Measurements from ENCODE around the gene CUBN.

GRCh38 chr10:16927546-16927945 lies 202.1 kb downstream of the CUBN start:
- TF ChIP-seq NFYB (CRISPR knock-in tag; IDR thresholded peaks at IDR 0.05) (no peak), U2AF1 (optimal IDR thresholded peaks at IDR 0.05; ENCODE audit: low read depth, low read length) (no peak), ZEB1 (IDR thresholded peaks at IDR 0.05; ENCODE audit: insufficient replicate concordance, low read depth) (no peak), TBL1XR1 (IDR thresholded peaks at IDR 0.05; ENCODE audit: borderline replicate concordance, low read length, partially characterized antibody) (no peak), ZNF121 (CRISPR knock-in tag; IDR thresholded peaks at IDR 0.05) (no peak), NFYC (CRISPR knock-in tag; IDR thresholded peaks at IDR 0.05) (no peak), HDAC2 (CRISPR knock-in tag; IDR thresholded peaks at IDR 0.05) (no peak), TAF1 (CRISPR knock-in tag; IDR thresholded peaks at IDR 0.05) (no peak), CTCF (CRISPR knock-in tag; IDR thresholded peaks at IDR 0.05) (no peak), POLR2A (IDR thresholded peaks at IDR 0.05; ENCODE audit: insufficient read depth in 1 of 2, low read depth in 2 of 2, low read length in 2 of 2) (no peak)
